ENCODE measurements around the gene PROCA1. TPM values are rescaled to one million over a fixed set of nuclear protein-coding genes. Genes with fewer than 3 reads are reported as not detected.

Gene PROCA1
- total and polyA plus RNA-seq, 2 of the 8 experiments (the other 6 are each of a cell fraction or from before 2014, with no cell fraction given) = 21.2 to 26.3 TPM

- Histone ChIP-seq H3K4me1 (replicated peaks in 1 of 4; ENCODE audit: control insufficient read depth in 3 of 4, insufficient read depth in 4 of 4, low read length in 3 of 4) (no peaks in the 10 kb centered on the region), H4K8ac (ENCODE audit: extremely low read depth, insufficient read depth, low read length) (no peak overlapping the region), H3K36me3 (ENCODE audit: control insufficient read depth in 2 of 4, insufficient read depth in 4 of 4, low read length in 3 of 4) (peaks cover 49 to 92% (median 81%) of the 10 kb centered on the region in 4 experiments), H4K20me1 (replicated peaks in 1 of 2; ENCODE audit: control insufficient read depth in 1 of 2, insufficient read depth in 2 of 2, low read length in 2 of 2) (peaks cover 0 to 9% of the 10 kb centered on the region in 2 experiments), H2BK120ac (replicated peaks; ENCODE audit: low read depth, low read length) (no peak overlapping the region), H3K27ac (ENCODE audit: low read depth, low read length) (no peak overlapping the region), H3K4ac (replicated peaks; ENCODE audit: insufficient read length, low read depth, low read length) (no peak overlapping the region), H2BK12ac (ENCODE audit: low read depth, low read length) (no peak overlapping the region), H2BK5ac (ENCODE audit: low read depth, low read length) (no peak overlapping the region), H3K79me1 (ENCODE audit: low read depth, low read length) (no peaks in the 10 kb centered on the region), H2BK15ac (ENCODE audit: low read length) (no peak overlapping the region), H2AFZ (ENCODE audit: low read length) (no peak overlapping the region), H2BK20ac (ENCODE audit: low read length) (no peak overlapping the region), H3K27me3 (replicated peaks in 1 of 4; ENCODE audit: control insufficient read depth in 3 of 4, extremely low read depth in 1 of 4, insufficient read depth in 3 of 4, low read length in 3 of 4) (no peaks in the 10 kb centered on the region), H3K56ac (replicated peaks; ENCODE audit: insufficient read length, low read depth, low read length) (no peak overlapping the region), H3K79me2 (ENCODE audit: control insufficient read depth in 1 of 2, insufficient read depth in 2 of 2, low read length in 2 of 2) (no peaks in the 10 kb centered on the region), H4K5ac (ENCODE audit: insufficient read length, low read depth, low read length) (no peak overlapping the region), H3K23ac (ENCODE audit: insufficient read length) (no peak overlapping the region), H3K4me3 (ENCODE audit: extremely low read depth in 1 of 4, insufficient read depth in 2 of 4, low read depth in 3 of 4, low read length in 4 of 4) (no peak overlapping the region), H2AK5ac (ENCODE audit: low read depth, low read length) (no peak overlapping the region), H3K18ac (ENCODE audit: extremely low read depth, low read length) (no peak overlapping the region), H3K23me2 (ENCODE audit: low read depth, low read length) (no peaks in the 10 kb centered on the region), H4K91ac (replicated peaks; ENCODE audit: insufficient read length, low read length) (no peak overlapping the region), H3K14ac (ENCODE audit: insufficient read length) (no peak overlapping the region), H3K9ac (replicated peaks in 1 of 4; ENCODE audit: extremely low read depth in 1 of 4, low read depth in 3 of 4, low read length in 3 of 4) (no peak overlapping the region), H3K4me2 (ENCODE audit: insufficient read depth in 1 of 2, low read depth in 2 of 2, low read length in 2 of 2) (no peak overlapping the region), H3K9me3 (ENCODE audit: insufficient read depth in 2 of 2, low read depth in 1 of 2, low read length in 1 of 2) (no peaks in the 10 kb centered on the region)
- WGBS, 2 experiments (ENCODE audit: extremely low coverage in 1 of 2, insufficient coverage in 1 of 2, insufficient read length in 1 of 2, insufficient replicate concordance in 2 of 2, low coverage in 1 of 2, low lambda C conversion rate in 2 of 2, missing lambda C conversion rate in 1 of 2) = 96% methylated on average over 11 of the region's 11 CpGs; no CpG with 5 or more reads in 1 of the 2 experiments
- ChIA-PET POLR2A (ENCODE audit: partially characterized antibody) (interaction anchor here (0.7 to 3.9 kb wide), 10 partner anchors 11 to 105 kb away, joined by 3 to 16 read pairs (median 5); no protein-coding TSS in a partner anchor), CTCF (ENCODE audit: partially characterized antibody) (interaction anchor here (0.7 to 1.4 kb wide), 3 partner anchors 12 to 78 kb away, joined by 3 to 4 read pairs (median 3); no protein-coding TSS in a partner anchor)
- DNase-seq (ENCODE audit: low read depth in 1 of 2, low spot score in 2 of 2) = no peak
- no peak for FAIRE-seq
- TF ChIP-seq CHD2 (IDR thresholded peaks at IDR 0.05; ENCODE audit: low read length) (no peak), HDAC2 (IDR thresholded peaks at IDR 0.05; ENCODE audit: borderline replicate concordance in 1 of 2, low read depth in 2 of 2, low read length in 2 of 2) (no peak), SAP30 (IDR thresholded peaks at IDR 0.05; ENCODE audit: insufficient read depth, insufficient replicate concordance, low read length) (no peak), POU5F1 (IDR thresholded peaks at IDR 0.05; ENCODE audit: low read depth, low read length) (no peak), HDAC6 (IDR thresholded peaks at IDR 0.05; ENCODE audit: low read depth, low read length) (no peak), JUN (IDR thresholded peaks at IDR 0.05; ENCODE audit: low read depth, low read length) (no peak), SP4 (IDR thresholded peaks at IDR 0.05; ENCODE audit: low read length) (no peak), TAF1 (IDR thresholded peaks at IDR 0.05; ENCODE audit: low read depth, low read length) (no peak), CEBPB (IDR thresholded peaks at IDR 0.05; ENCODE audit: low read depth, low read length) (no peak), TAF7 (optimal IDR thresholded peaks at IDR 0.05; ENCODE audit: borderline replicate concordance, low read depth, low read length) (no peak), ASH2L (IDR thresholded peaks at IDR 0.05; ENCODE audit: low read length) (no peak), JUND (IDR thresholded peaks at IDR 0.05; ENCODE audit: low read length) (no peak), TEAD4 (IDR thresholded peaks at IDR 0.05; ENCODE audit: low read depth, low read length) (no peak)
Measured at GRCh38 chr17:28682655-28683054, 29.0 kb downstream of the PROCA1 start.
